ENCODE results near the gene CLDN11. TPM values are rescaled to one million over a fixed set of nuclear protein-coding genes. Genes with fewer than 3 reads are reported as not detected.

Gene CLDN11
- total RNA-seq, 2 donors from 2014 or later = 9.0 to 15.8 TPM

GRCh38 chr3:170467007-170467406 is 48.3 kb downstream of the CLDN11 start:
- TF ChIP-seq, protein P1, sequence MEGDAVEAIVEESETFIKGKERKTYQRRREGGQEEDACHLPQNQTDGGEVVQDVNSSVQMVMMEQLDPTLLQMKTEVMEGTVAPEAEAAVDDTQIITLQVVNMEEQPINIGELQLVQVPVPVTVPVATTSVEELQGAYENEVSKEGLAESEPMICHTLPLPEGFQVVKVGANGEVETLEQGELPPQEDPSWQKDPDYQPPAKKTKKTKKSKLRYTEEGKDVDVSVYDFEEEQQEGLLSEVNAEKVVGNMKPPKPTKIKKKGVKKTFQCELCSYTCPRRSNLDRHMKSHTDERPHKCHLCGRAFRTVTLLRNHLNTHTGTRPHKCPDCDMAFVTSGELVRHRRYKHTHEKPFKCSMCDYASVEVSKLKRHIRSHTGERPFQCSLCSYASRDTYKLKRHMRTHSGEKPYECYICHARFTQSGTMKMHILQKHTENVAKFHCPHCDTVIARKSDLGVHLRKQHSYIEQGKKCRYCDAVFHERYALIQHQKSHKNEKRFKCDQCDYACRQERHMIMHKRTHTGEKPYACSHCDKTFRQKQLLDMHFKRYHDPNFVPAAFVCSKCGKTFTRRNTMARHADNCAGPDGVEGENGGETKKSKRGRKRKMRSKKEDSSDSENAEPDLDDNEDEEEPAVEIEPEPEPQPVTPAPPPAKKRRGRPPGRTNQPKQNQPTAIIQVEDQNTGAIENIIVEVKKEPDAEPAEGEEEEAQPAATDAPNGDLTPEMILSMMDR (IDR thresholded peaks at IDR 0.05) = no peak
- Histone ChIP-seq H3K4me3 (no peak overlapping the region), H3K27me3 (no peaks in the 10 kb centered on the region), H3K4me1 (no peaks in the 10 kb centered on the region), H3K9me3 (no peaks in the 10 kb centered on the region), H3K27ac (no peak overlapping the region), H3K36me3 (no peaks in the 10 kb centered on the region)
- no peak for DNase-seq (ENCODE audit: low spot score)

DNA sequence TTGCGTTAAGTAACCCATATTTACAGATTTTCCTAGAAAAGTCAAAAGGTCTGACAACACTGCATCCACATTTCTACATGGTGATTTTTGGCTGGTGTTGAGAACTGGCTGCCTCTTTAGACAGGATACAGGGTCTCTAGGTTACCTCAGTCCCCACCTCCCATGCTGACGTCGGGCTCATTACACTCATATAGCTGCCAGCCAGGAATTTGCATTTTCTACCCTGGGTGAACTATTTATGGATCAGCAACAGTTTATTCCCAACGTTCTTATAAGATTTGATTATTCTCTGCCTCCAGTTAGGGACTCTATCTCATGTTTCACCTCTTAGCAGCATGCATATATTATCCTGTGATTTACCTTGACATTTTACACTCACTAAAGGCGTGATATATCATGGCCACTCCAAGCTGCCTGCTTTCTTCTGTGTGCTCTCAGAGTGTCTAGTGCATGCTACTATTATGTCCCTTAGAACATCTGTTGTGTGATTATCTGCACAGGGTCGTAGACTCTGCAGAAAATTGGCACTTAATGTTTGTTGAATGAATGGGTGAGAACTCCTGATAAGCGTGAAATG is 49.0 kb downstream of the CLDN11 start:
- no peak for DNase-seq (ENCODE audit: low spot score)

DNA sequence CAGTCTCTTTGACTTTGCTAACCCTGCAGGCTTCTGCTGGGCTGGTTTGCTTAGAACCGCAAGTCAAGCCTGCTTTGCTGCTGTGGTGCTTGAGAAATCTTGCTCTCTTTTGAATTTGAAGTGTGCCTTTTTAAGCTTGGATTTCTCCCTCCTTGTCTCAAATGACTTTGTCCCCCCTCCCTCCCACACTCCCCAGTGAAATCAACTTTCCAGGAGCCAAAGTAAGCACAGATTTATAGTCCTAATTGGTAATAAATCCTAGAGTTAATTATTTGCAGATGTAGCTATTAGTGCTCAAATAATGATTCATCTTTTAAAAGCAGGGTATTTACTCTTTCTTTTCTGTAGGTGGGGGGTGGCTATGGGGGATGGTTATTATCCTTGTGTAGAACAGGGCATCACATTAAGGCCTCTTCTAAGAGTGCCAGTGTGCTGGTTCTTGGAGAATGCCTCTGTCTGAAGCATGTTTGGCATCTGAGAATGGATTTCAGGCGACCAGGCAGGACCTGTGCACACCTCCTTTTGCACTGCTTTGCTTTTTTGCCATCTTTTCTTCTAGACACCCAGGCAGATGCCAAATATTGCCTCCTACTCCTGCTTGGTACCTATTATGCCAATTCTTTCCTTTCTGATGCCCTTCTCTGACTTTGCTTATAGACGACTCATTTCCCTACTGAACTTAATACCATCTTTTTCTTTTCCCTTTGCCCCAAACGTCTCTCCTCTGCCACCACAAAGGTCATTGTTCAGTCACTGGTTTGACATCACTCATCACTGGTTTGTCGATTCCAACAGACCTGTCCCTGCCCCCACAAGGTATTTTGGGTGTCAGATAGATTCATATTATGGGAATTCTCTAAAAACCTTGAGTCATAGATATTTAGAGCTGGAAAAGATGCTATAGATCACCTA is 50.7 kb downstream of the CLDN11 start:
- Histone ChIP-seq H3K27me3 (no peaks in the 10 kb centered on the region), H3K4me1 (no peaks in the 10 kb centered on the region), H3K36me3 (no peaks in the 10 kb centered on the region), H3K9me3 (no peaks in the 10 kb centered on the region), H3K4me3 (no peak overlapping the region), H3K27ac (no peak overlapping the region)
- DNase-seq (ENCODE audit: low spot score) = no peak
- TF ChIP-seq, protein P1 (IDR thresholded peaks at IDR 0.05) = no peak

More for the DNA sequence above, 49.0 kb downstream of the CLDN11 start:
- H3K4me1 ChIP-seq = no peaks in the 10 kb centered on the region
- H3K27ac ChIP-seq = no peak overlapping the region
- TF ChIP-seq, protein P1 (IDR thresholded peaks at IDR 0.05) = no peak
- H3K36me3 ChIP-seq = no peaks in the 10 kb centered on the region
- H3K9me3 ChIP-seq = no peaks in the 10 kb centered on the region
- H3K27me3 ChIP-seq = no peaks in the 10 kb centered on the region
- no peak overlapping the region for H3K4me3 ChIP-seq

DNA sequence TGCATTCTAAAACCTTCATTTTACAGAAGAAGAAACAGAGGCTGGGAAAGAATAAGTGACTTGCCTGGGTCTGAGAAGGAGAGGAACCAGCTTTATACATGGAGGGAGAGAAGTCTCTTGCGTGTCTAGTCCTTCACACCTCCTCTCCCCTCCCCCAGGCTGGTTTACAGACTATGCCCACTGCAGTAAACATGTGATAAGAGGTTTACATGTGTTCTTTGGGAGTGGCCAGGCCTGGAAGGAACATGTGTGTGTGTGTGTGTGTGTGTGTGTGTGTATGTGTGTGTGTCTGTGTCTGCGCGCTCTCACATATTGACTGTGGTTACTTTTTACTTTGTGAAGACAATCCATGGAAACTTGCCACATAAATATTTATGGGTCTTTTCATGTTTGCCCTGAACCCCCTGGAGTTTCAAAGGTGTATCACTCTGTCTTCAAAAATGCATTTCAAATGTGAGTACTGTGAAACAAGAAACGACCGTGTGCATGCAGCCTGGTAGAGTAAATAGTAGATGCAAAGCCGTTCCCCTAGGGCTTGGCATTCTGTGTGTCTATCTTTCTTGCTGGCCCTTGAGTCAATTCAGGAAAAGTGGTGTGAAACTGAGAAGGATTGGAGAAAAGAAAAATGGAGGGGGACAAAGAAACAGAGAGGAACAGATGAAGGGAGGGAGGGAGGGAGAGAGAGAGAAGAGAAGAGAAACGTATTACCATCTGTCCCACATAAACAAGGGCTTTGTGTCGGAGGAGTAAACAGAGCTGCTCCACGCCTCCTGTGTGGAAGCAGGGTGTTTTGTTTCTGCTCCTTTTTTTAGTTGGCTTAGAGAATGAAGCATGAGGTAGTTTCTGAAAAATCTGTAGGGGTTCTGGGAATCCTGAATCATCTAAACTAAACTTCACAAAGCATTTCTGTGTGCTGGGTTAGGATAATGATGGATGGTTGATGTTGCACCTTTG is 51.7 kb downstream of the CLDN11 start:
- no peak for DNase-seq (ENCODE audit: low spot score)
- TF ChIP-seq, protein P1 (IDR thresholded peaks at IDR 0.05) = no peak
- H3K27me3 ChIP-seq = no peaks in the 10 kb centered on the region
- H3K4me3 ChIP-seq = no peak overlapping the region
- no peaks in the 10 kb centered on the region for H3K36me3 ChIP-seq
- H3K9me3 ChIP-seq = no peaks in the 10 kb centered on the region
- no peaks in the 10 kb centered on the region for H3K4me1 ChIP-seq
- no peak overlapping the region for H3K27ac ChIP-seq

GRCh38 chr3:170471149-170471548 is 52.5 kb downstream of the CLDN11 start:
- H3K27me3 ChIP-seq = no peaks in the 10 kb centered on the region
- TF ChIP-seq, protein P1 (IDR thresholded peaks at IDR 0.05) = no peak
- H3K4me1 ChIP-seq = no peaks in the 10 kb centered on the region
- H3K4me3 ChIP-seq = no peak overlapping the region
- no peak overlapping the region for H3K27ac ChIP-seq
- H3K36me3 ChIP-seq = no peaks in the 10 kb centered on the region
- no peaks in the 10 kb centered on the region for H3K9me3 ChIP-seq
- no peak for DNase-seq (ENCODE audit: low spot score)
